Measurements from ENCODE around the gene FCRL6. TPM values are rescaled to one million over a fixed set of nuclear protein-coding genes. Genes with fewer than 3 reads are reported as not detected.

Gene FCRL6
- not detected in 2 replicates for total RNA-seq (2014; rRNA removed; shearing (Covaris generic))
- polyA plus RNA-seq (2015; cell fraction: cytosol; rRNA removed), result not detected in 2 replicates
- 1.0 TPM in 1 of 2 replicates, not detected in the other for polyA plus RNA-seq (2015; cell fraction: nucleus; rRNA removed)

- in situ Hi-C loops (cut with HindIII; ENCODE audit: low pct_unique_long_range_greater_than_20kb, low sequenced_read_pairs), result no loop called here
- DNase-seq (ENCODE audit: low read depth, low spot score), result no peak
Measured at GRCh38 chr1:159802111-159802510, at the start of gene FCRL6. Gene FCRL6 (plus strand): TSS chr1:159802360. CDS start chr1:159802425, 65 bp downstream.

GRCh38 chr1:159753386-159753785, 48.8 kb upstream of the FCRL6 start:
- in situ Hi-C loops (cut with HindIII; ENCODE audit: low pct_unique_long_range_greater_than_20kb, low sequenced_read_pairs), result no loop called here
- DNase-seq (ENCODE audit: low read depth, low spot score), result no peak

- in situ Hi-C loops (cut with HindIII; ENCODE audit: low pct_unique_long_range_greater_than_20kb, low sequenced_read_pairs), result no loop called here
- no peak for DNase-seq (ENCODE audit: low read depth, low spot score)
Measured at GRCh38 chr1:159755451-159756007, 46.6 kb upstream of the FCRL6 start.

GRCh38 chr1:159756397-159756796, 45.8 kb upstream of the FCRL6 start:
- in situ Hi-C loops (cut with HindIII; ENCODE audit: low pct_unique_long_range_greater_than_20kb, low sequenced_read_pairs), result no loop called here
- DNase-seq (ENCODE audit: low read depth, low spot score), result no peak

- in situ Hi-C loops (cut with HindIII; ENCODE audit: low pct_unique_long_range_greater_than_20kb, low sequenced_read_pairs), result no loop called here
- no peak for DNase-seq (ENCODE audit: low read depth, low spot score)
Measured at GRCh38 chr1:159763686-159764085, 38.5 kb upstream of the FCRL6 start.

- in situ Hi-C loops (cut with HindIII; ENCODE audit: low pct_unique_long_range_greater_than_20kb, low sequenced_read_pairs), result no loop called here
- DNase-seq (ENCODE audit: low read depth, low spot score), result no peak
Measured at GRCh38 chr1:159765806-159766205, 36.4 kb upstream of the FCRL6 start.

GRCh38 chr1:159771127-159771895, 30.8 kb upstream of the FCRL6 start:
- DNase-seq (ENCODE audit: low read depth, low spot score), result no peak
- in situ Hi-C loops (cut with HindIII; ENCODE audit: low pct_unique_long_range_greater_than_20kb, low sequenced_read_pairs), result no loop called here

GRCh38 chr1:159774465-159774864, 27.7 kb upstream of the FCRL6 start:
- in situ Hi-C loops (cut with HindIII; ENCODE audit: low pct_unique_long_range_greater_than_20kb, low sequenced_read_pairs), result no loop called here
- DNase-seq (ENCODE audit: low read depth, low spot score), result no peak

GRCh38 chr1:159775716-159776115, 26.4 kb upstream of the FCRL6 start:
- in situ Hi-C loops (cut with HindIII; ENCODE audit: low pct_unique_long_range_greater_than_20kb, low sequenced_read_pairs), result loop anchor here (25.0 kb wide), 1 partner anchor 112 kb away; no protein-coding TSS in a partner anchor
- DNase-seq (ENCODE audit: low read depth, low spot score), result peak; percentile 50

GRCh38 chr1:159778266-159778665, 23.9 kb upstream of the FCRL6 start:
- DNase-seq (ENCODE audit: low read depth, low spot score), result no peak
- in situ Hi-C loops (cut with HindIII; ENCODE audit: low pct_unique_long_range_greater_than_20kb, low sequenced_read_pairs), result loop anchor here (25.0 kb wide), 1 partner anchor 109 kb away; no protein-coding TSS in a partner anchor

- DNase-seq (ENCODE audit: low read depth, low spot score), result no peak
- in situ Hi-C loops (cut with HindIII; ENCODE audit: low pct_unique_long_range_greater_than_20kb, low sequenced_read_pairs), result loop anchor here (25.0 kb wide), 1 partner anchor 108 kb away; no protein-coding TSS in a partner anchor
Measured at GRCh38 chr1:159779403-159779851, 22.7 kb upstream of the FCRL6 start.

GRCh38 chr1:159780583-159781582, 21.3 kb upstream of the FCRL6 start, which contains the start of gene DUSP23:
Gene DUSP23 (plus strand): TSS chr1:159780962. CDS start chr1:159781101, 139 bp downstream.
- in situ Hi-C loops (cut with HindIII; ENCODE audit: low pct_unique_long_range_greater_than_20kb, low sequenced_read_pairs), result loop anchor here (25.0 kb wide), 1 partner anchor 106 kb away; no protein-coding TSS in a partner anchor
- peak; percentile 97 for DNase-seq (ENCODE audit: low read depth, low spot score)

- in situ Hi-C loops (cut with HindIII; ENCODE audit: low pct_unique_long_range_greater_than_20kb, low sequenced_read_pairs), result loop anchor here (25.0 kb wide), 1 partner anchor 105 kb away; no protein-coding TSS in a partner anchor
Measured at GRCh38 chr1:159781992-159782391, 20.2 kb upstream of the FCRL6 start.

GRCh38 chr1:159783724-159784123, 18.4 kb upstream of the FCRL6 start:
- no peak for DNase-seq (ENCODE audit: low read depth, low spot score)
- in situ Hi-C loops (cut with HindIII; ENCODE audit: low pct_unique_long_range_greater_than_20kb, low sequenced_read_pairs), result loop anchor here (25.0 kb wide), 1 partner anchor 104 kb away; no protein-coding TSS in a partner anchor

More at GRCh38 chr1:159781992-159782391, 20.2 kb upstream of the FCRL6 start:
- DNase-seq (ENCODE audit: low read depth, low spot score), result no peak

- no peak for DNase-seq (ENCODE audit: low read depth, low spot score)
- in situ Hi-C loops (cut with HindIII; ENCODE audit: low pct_unique_long_range_greater_than_20kb, low sequenced_read_pairs), result loop anchor here (25.0 kb wide), 1 partner anchor 101 kb away; no protein-coding TSS in a partner anchor
Measured at GRCh38 chr1:159786465-159786864, 15.7 kb upstream of the FCRL6 start.

GRCh38 chr1:159786966-159787365, 15.2 kb upstream of the FCRL6 start:
- in situ Hi-C loops (cut with HindIII; ENCODE audit: low pct_unique_long_range_greater_than_20kb, low sequenced_read_pairs), result loop anchor here (25.0 kb wide), 1 partner anchor 100 kb away; no protein-coding TSS in a partner anchor
- DNase-seq (ENCODE audit: low read depth, low spot score), result no peak
